GM10266 (cell line): ENCODE measurements around the gene GALR1.
"Not testable (repeated sequence)": the region's sequence is repeated elsewhere in the genome, so short reads cannot be mapped to it uniquely, and the experiment has no call there.

ENCODE experiments used
- DNase-seq: peaks from one replicate; pipeline ENCODE4 v3.0.0; 2012; ENCODE audit errors: extremely low spot score
- TF ChIP-seq, protein P1 (sequence below): IDR thresholded peaks from 2 replicates; pipeline ENCODE4 v1.5.1; 2012; ENCODE audit warnings: mild to moderate bottlenecking, low read depth; ENCODE audit not compliant: control insufficient read depth, insufficient read depth; ENCODE audit errors: missing control alignments

The GALR1 gene

DNA sequence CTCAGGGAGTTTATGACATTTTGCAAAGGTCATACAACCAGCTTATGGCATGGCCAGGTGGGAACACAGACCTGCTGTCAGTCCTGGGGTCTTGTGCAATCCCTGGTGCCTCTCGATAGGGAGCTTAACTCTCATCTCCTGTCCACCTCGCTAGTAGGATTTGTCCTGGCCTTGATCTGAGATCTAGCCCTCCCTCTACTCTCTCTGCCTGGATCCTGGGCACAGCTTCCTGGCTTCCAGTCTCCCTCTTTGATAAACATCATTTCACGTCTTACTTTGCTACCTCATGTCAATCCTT is 13.8 kb downstream of the GALR1 start:
- no peak for DNase-seq

DNA sequence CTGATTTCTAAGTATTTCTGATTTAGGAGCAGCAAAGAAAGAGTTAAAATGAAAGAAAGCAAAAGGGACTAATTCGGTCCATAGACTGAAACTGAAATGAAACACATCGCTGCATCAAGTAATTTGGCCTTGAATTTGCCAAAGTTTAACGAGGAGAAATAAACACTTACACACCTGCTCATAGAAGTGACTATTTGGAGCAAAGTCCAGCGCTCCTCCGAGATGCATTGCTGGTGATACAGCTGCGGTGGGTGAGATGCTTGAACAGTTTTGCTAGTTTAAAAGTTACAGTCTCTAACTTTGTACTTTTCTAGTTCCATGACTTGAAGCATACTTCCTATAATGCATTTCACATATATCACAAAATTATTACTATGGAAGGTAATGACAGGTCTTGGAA is 18.3 kb downstream of the GALR1 start:
- DNase-seq = no peak
- TF ChIP-seq, protein P1, sequence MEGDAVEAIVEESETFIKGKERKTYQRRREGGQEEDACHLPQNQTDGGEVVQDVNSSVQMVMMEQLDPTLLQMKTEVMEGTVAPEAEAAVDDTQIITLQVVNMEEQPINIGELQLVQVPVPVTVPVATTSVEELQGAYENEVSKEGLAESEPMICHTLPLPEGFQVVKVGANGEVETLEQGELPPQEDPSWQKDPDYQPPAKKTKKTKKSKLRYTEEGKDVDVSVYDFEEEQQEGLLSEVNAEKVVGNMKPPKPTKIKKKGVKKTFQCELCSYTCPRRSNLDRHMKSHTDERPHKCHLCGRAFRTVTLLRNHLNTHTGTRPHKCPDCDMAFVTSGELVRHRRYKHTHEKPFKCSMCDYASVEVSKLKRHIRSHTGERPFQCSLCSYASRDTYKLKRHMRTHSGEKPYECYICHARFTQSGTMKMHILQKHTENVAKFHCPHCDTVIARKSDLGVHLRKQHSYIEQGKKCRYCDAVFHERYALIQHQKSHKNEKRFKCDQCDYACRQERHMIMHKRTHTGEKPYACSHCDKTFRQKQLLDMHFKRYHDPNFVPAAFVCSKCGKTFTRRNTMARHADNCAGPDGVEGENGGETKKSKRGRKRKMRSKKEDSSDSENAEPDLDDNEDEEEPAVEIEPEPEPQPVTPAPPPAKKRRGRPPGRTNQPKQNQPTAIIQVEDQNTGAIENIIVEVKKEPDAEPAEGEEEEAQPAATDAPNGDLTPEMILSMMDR = no peak

More for the DNA sequence above, 13.8 kb downstream of the GALR1 start:
- TF ChIP-seq, protein P1 = no peak

DNA sequence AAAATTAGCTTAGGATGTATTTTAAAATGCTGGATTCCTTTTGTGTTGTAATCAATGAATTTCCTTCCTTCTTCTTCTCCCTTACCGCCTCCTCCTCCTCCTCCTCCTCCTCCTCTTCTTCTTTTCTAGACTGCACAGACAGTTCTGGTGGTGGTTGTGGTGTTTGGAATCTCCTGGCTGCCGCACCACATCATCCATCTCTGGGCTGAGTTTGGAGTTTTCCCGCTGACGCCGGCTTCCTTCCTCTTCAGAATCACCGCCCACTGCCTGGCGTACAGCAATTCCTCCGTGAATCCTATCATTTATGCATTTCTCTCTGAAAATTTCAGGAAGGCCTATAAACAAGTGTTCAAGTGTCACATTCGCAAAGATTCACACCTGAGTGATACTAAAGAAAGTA is 18.8 kb downstream of the GALR1 start:
- TF ChIP-seq, protein P1 = no peak
- no peak for DNase-seq

DNA sequence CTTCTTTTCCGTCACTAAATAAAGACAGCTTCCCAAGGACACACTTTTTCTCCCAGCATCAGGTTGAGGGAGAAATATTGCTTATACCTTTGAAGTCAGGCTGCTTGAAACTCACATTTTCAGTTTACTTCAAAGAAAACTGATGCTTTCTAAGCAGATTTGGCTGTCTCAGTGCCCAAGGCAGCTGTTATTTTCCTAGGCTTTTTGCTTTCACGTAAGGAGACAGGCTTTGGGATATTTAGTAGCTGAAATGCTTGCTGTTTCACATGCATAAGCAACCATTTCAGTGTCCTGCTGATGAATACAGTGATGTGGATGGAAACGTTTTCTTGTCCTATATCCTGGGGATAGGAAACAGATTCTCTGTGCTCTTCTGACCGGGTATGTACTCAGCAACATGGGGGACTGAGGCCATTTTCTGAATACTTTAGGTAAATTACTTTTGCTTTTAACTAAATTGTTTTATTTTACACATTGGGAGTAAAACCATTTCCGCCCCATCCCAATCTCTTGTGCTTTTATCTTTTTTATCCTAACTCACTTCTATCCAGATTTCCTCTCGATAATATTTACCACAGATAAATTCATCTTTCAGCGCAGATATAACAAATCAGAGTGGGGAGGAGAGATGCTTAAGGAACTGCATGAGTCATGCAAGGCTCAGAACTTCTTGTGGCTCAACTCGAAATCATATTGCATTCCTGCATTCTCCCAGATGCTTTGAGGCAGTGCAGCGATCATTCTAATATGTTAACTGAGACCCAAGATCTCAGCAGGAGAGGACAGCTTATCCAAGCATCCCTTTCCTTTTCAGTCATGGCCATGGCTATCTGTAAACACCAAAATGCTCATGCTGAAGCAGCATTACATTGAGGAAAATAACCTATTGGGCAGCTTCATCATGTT is 22.2 kb downstream of the GALR1 start:
- TF ChIP-seq, protein P1 = no peak
- DNase-seq = no peak

DNA sequence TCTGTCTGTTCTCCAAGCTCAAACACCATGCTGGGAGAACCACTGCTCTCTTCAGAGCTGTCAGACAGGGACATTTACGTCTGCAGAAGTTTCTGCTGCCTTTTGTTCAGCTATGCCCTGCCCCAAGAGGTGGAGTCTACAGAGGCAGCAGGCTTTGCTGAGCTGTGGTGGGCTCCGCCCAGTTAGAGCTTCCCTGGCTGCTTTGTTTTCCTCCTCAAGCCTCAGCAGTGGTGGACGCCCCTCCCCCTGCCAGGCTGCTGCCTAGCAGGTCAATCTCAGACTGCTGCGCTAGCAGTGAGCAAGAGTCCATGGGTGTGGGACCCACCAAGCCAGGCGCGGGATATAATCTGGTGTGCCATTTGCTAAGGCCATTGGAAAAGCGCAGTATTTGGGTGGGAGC is 41.2 kb downstream of the GALR1 start:
- not testable (repeated sequence) for DNase-seq

DNA sequence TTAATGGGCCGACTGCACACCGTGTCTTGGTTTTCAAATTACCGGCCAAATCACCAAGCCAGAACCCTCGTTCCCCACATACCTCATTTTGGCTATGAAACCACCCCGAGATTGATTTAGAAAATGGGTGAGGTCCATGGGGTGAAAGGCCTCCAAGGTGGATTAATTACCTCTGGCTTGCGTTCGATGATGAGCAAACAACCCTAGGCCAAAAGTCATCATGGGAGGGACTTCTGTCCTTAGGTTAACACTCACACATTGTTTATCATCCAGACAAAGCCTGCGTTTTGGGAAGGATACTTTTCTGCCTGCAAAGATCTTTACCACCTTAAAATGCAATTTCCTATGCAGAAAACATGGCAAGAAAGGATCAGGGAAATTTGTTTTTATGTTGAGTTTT is 48.5 kb downstream of the GALR1 start:
- TF ChIP-seq, protein P1 = no peak
- no peak for DNase-seq

DNA sequence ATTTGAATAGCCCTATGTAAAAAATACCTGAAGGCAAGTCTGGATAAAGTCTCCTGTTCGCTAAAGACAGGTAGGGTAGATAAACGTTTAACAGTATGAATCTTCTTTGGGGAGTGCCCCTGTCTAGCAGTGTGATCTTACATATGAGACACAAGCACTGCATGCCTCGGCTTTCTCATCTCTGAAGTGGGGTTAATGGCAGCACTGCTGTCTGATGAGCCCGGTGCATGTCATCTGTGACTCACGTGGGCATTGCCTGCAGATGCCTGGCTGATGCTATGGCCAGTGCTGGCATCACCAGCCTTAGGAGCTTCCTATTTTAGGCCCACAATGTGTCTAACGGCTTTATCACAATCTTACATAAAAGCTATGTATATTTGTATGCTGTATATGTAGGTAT is 50.1 kb downstream of the GALR1 start:
- no peak for DNase-seq
- TF ChIP-seq, protein P1 = no peak
